ENCODE data around the gene FAF1.

DNA sequence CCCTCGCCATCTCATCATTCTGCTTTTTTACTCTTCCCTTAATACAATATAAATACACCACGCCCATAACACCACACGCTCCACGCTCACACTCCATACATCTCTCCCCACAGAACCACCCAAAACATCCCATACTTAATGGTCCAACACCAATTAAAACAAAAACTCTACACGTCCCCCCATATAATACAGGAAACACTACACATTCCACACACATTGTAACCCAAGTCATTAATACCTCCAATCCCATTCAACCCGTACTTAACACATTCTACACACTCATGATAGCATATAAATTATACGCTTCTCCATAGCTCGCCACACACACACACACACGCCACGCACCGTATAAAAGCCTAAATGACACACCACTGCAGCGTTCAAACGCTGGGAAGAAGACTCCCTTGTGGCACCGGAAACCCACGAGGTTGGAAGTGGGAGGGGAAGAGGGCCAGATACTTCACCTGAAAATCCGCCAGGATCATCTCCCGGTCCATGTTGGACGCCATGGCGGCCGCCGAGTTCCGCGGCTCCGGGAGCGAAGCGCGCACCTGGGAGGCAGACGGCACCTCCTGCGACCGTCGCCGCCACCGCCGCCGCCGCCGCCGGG lies 659 bp downstream of the FAF1 start:
- TF ChIP-seq, protein P1, sequence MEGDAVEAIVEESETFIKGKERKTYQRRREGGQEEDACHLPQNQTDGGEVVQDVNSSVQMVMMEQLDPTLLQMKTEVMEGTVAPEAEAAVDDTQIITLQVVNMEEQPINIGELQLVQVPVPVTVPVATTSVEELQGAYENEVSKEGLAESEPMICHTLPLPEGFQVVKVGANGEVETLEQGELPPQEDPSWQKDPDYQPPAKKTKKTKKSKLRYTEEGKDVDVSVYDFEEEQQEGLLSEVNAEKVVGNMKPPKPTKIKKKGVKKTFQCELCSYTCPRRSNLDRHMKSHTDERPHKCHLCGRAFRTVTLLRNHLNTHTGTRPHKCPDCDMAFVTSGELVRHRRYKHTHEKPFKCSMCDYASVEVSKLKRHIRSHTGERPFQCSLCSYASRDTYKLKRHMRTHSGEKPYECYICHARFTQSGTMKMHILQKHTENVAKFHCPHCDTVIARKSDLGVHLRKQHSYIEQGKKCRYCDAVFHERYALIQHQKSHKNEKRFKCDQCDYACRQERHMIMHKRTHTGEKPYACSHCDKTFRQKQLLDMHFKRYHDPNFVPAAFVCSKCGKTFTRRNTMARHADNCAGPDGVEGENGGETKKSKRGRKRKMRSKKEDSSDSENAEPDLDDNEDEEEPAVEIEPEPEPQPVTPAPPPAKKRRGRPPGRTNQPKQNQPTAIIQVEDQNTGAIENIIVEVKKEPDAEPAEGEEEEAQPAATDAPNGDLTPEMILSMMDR (IDR thresholded peaks at IDR 0.05) = no peak
- TF ChIP-seq POLR2AphosphoS5 (IDR thresholded peaks at IDR 0.05) (no peak), EP300 (IDR thresholded peaks at IDR 0.05; ENCODE audit: low read depth) (no peak)

Measured in transverse colon (tissue), 4 donors.